NCI-H460 (cell line): ENCODE data around the gene HERC2. TPM values are rescaled to one million over a fixed set of nuclear protein-coding genes. Genes with fewer than 3 reads are reported as not detected.

Experiments used
- DNase-seq: peaks from one replicate; pipeline ENCODE4 v3.0.0-alpha.2; 2016; ENCODE audit warnings: low read depth; ENCODE audit errors: extremely low read depth
- small RNA-seq, 2 experiments: library from RNA; depleted of rRNA; stranded (forward); fragments of <200 nt; gene quantifications; one replicate each; pipeline ENCODE3, GENCODE V24; 2014
- total RNA-seq: library from RNA; depleted of rRNA; stranded (reverse); fragments of >200 nt; shearing (Covaris generic); gene quantifications from 2 replicates; pipeline ENCODE4 v1.2.3, GENCODE V29; 2014; rRNA removed

The HERC2 gene
- total RNA-seq, 1 experiment from 2014 or later, result 32.7 TPM

GRCh38 chr15:28075573-28075972 is 246.4 kb downstream of the HERC2 start:
- DNase-seq, result no peak

GRCh38 chr15:28068930-28069329 is 253.0 kb downstream of the HERC2 start:
- no peak for DNase-seq

GRCh38 chr15:28066231-28066630 is 255.7 kb downstream of the HERC2 start:
- no peak for DNase-seq

Small RNA genes lying within 50 kb of the gene (small RNA-seq; reads per million reads assigned to genes)
- gene AC091304.5, result 0 reads per million in 2 experiments

Other genes starting within 250 kb of the HERC2 start
- 0.40 and 0.81 TPM in 2 replicates for gene OCA2, start 222.9 kb downstream of the HERC2 start, total RNA-seq
- gene GOLGA6L24, start 35.9 kb upstream of the HERC2 start, total RNA-seq, result not detected in 2 replicates
- gene GOLGA8F, start 56.5 kb upstream of the HERC2 start, total RNA-seq, result not detected in 2 replicates
- not detected in 2 replicates for gene GOLGA8G, start 210.8 kb upstream of the HERC2 start, total RNA-seq
- not detected in 2 replicates for gene GOLGA6L25, start 231.4 kb upstream of the HERC2 start, total RNA-seq